Gastrocnemius medialis (tissue), 4 donors: ENCODE data around the gene PDE3B. TPM values are rescaled to one million over a fixed set of nuclear protein-coding genes. Genes with fewer than 3 reads are reported as not detected.

Experiments used
- ATAC-seq, 2 donors: fragments of 150-250 bp; one replicate each; pipeline ENCODE4 v1.9.1; 2016
- DNase-seq, 2 donors: peaks; one replicate each; pipeline ENCODE4 v3.0.0-alpha.2; 2019
- H3K27ac ChIP-seq, 4 donors: fragments of 200-600 bp; sonication (generic); 1 replicate in 1 of 4; 2 replicates in 3 of 4; pipeline ENCODE4 v1.5.1; 2016 to 2018; ENCODE audit warnings: mild to moderate bottlenecking in 2 of 4, moderate library complexity in 1 of 4
- H3K27me3 ChIP-seq, 3 donors: fragments of 200-600 bp; sonication (generic) in 2 of 3; 1 replicate in 1 of 3; 2 replicates in 2 of 3; pipeline versions ENCODE4 v1.5.1 to v1.6.0; 2016 to 2019; ENCODE audit warnings: mild to moderate bottlenecking in 1 of 3, moderate library complexity in 1 of 3
- H3K36me3 ChIP-seq, 2 donors: fragments of 200-600 bp; sonication (generic) in 1 of 2; one replicate each; pipeline ENCODE4 v1.5.1; 2017 to 2018
- H3K4me1 ChIP-seq, 2 donors: fragments of 200-600 bp; sonication (generic) in 1 of 2; one replicate each; pipeline ENCODE4 v1.5.1; 2016 to 2017; ENCODE audit warnings: mild to moderate bottlenecking in 2 of 2
- H3K4me3 ChIP-seq, 4 donors: fragments of 200-600 bp; sonication (generic) in 3 of 4; 1 replicate in 1 of 4; 2 replicates in 3 of 4; pipeline ENCODE4 v1.5.1; 2016 to 2019; ENCODE audit warnings: mild to moderate bottlenecking in 2 of 4
- H3K9me3 ChIP-seq, 3 donors: fragments of 200-600 bp; sonication (generic) in 2 of 3; 1 replicate in 1 of 3; 2 replicates in 2 of 3; pipeline ENCODE4 v1.5.1; 2016 to 2019
- CTCF ChIP-seq, 5 experiments: fragments of 450-650 bp in 3 of 5; fragments of 200-600 bp in 2 of 5; sonication (generic) in 2 of 5; IDR thresholded peaks in 4 of 5; conservative IDR thresholded peaks in 1 of 5; 1 replicate in 4 of 5; 2 replicates in 1 of 5; pipeline ENCODE4 v1.5.1; 2016 to 2019; ENCODE audit warnings: antibody characterized with exemption in 5 of 5, mild to moderate bottlenecking in 3 of 5, moderate library complexity in 3 of 5
- POLR2A ChIP-seq, 2 donors: fragments of 450-650 bp; IDR thresholded peaks; one replicate each; pipeline ENCODE4 v1.6.1; 2017; ENCODE audit warnings: antibody characterized with exemption in 2 of 2, mild to moderate bottlenecking in 2 of 2, moderate library complexity in 2 of 2
- in situ Hi-C, 4 donors: fragments of 200-750 bp; cut with MboI; loops; one replicate each; pipeline versions ENCODE4 v1.15.0 to v1.8.0; 2017; ENCODE audit warnings: low sequenced_read_pairs in 4 of 4
- intact Hi-C: fragments of 100-400 bp; cut with DNase I; formaldehyde crosslinking; loops from one replicate; pipeline ENCODE4 v1.15.1; 2023; ENCODE audit warnings: low total_unique reads
- total RNA-seq, 4 donors: library from RNA; depleted of rRNA; stranded (reverse); fragments of >200 nt; gene quantifications; one replicate each; pipeline versions ENCODE4 v1.1.0 to v1.2.3, GENCODE V29; 2016

PDE3B gene
- total RNA-seq, 4 donors from 2014 or later: 0.39 to 1.1 (median 0.76) TPM

GRCh38 chr11:14916403-14916802, 272.8 kb downstream of the PDE3B start:
- Histone ChIP-seq H3K27me3 (no peaks in the 10 kb centered on the region), H3K27ac (no peak overlapping the region), H3K4me1 (no peaks in the 10 kb centered on the region), H3K36me3 (no peaks in the 10 kb centered on the region), H3K4me3 (no peak overlapping the region), H3K9me3 (no peaks in the 10 kb centered on the region)
- intact Hi-C loops (no loop called here), in situ Hi-C loops (loop anchor here in 3 of 4 donors (25.0 kb wide), 2 partner anchors 129 to 171 kb away; no protein-coding TSS in a partner anchor)
- no peak for TF ChIP-seq CTCF (IDR thresholded peaks at IDR 0.05 in 4 of 5, conservative IDR thresholded peaks at IDR 0.05 in 1 of 5)
- TF ChIP-seq POLR2A (IDR thresholded peaks at IDR 0.05): no peak
- DNase-seq: no peak
- ATAC-seq: no peak

Other genes with a start within 250 kb of the PDE3B start
- gene COPB1, start 144.0 kb upstream of the PDE3B start, total RNA-seq: 10 to 100 TPM; 46.4 to 59.1 (median 52.4) TPM
- gene PSMA1, start 123.4 kb upstream of the PDE3B start, total RNA-seq: 100 to 1,000 TPM; 202 to 215 (median 206) TPM
- gene CYP2R1, start 248.4 kb downstream of the PDE3B start, total RNA-seq: 1 to 10 TPM; 4.6 to 9.2 (median 4.8) TPM